ENCODE measurements around the gene PIK3C3. TPM values are rescaled to one million over a fixed set of nuclear protein-coding genes. Genes with fewer than 3 reads are reported as not detected.

PIK3C3 gene
- total RNA-seq, 2 donors from 2014 or later: 51.2 to 72.1 TPM

GRCh38 chr18:42064109-42064508 is 109.1 kb downstream of the PIK3C3 start:
- Histone ChIP-seq H3K36me3 (peaks cover 28% of the 10 kb centered on the region), H3K4me3 (no peak overlapping the region), H3K27me3 (replicated peaks; ENCODE audit: insufficient read depth) (no peaks in the 10 kb centered on the region), H3K27ac (no peak overlapping the region), H3K9me3 (no peaks in the 10 kb centered on the region), H3K4me1 (ENCODE audit: control insufficient read depth in 1 of 2, low read depth in 2 of 2) (no peaks in the 10 kb centered on the region)
- ATAC-seq (ENCODE audit: insufficient number of reproducible peaks, low FRiP score, low read depth): no peak
- TF ChIP-seq CTCF (IDR thresholded peaks at IDR 0.05): no peak
- no peak for DNase-seq (ENCODE audit: low spot score)

GRCh38 chr18:42067518-42067917 is 112.5 kb downstream of the PIK3C3 start:
- DNase-seq (ENCODE audit: low spot score) (no peak), ATAC-seq (ENCODE audit: insufficient number of reproducible peaks, low FRiP score, low read depth) (no peak)
- H3K9me3 ChIP-seq: no peaks in the 10 kb centered on the region
- H3K27me3 ChIP-seq (replicated peaks; ENCODE audit: insufficient read depth): no peaks in the 10 kb centered on the region
- no peak overlapping the region for H3K27ac ChIP-seq
- peaks cover 31% of the 10 kb centered on the region for H3K36me3 ChIP-seq
- no peaks in the 10 kb centered on the region for H3K4me1 ChIP-seq (ENCODE audit: control insufficient read depth in 1 of 2, low read depth in 2 of 2)
- TF ChIP-seq CTCF (IDR thresholded peaks at IDR 0.05): no peak
- H3K4me3 ChIP-seq: no peak overlapping the region

GRCh38 chr18:42068030-42068429 is 113.0 kb downstream of the PIK3C3 start:
- no peak for TF ChIP-seq CTCF (IDR thresholded peaks at IDR 0.05)
- no peak overlapping the region for H3K27ac ChIP-seq
- peaks cover 31% of the 10 kb centered on the region for H3K36me3 ChIP-seq
- no peaks in the 10 kb centered on the region for H3K27me3 ChIP-seq (replicated peaks; ENCODE audit: insufficient read depth)
- DNase-seq (ENCODE audit: low spot score) (no peak), ATAC-seq (ENCODE audit: insufficient number of reproducible peaks, low FRiP score, low read depth) (no peak)
- no peaks in the 10 kb centered on the region for H3K4me1 ChIP-seq (ENCODE audit: control insufficient read depth in 1 of 2, low read depth in 2 of 2)
- H3K4me3 ChIP-seq: no peak overlapping the region
- H3K9me3 ChIP-seq: no peaks in the 10 kb centered on the region

- no peak for TF ChIP-seq CTCF (IDR thresholded peaks at IDR 0.05)
- Histone ChIP-seq H3K27me3 (replicated peaks; ENCODE audit: insufficient read depth) (no peaks in the 10 kb centered on the region), H3K4me1 (ENCODE audit: control insufficient read depth in 1 of 2, low read depth in 2 of 2) (no peaks in the 10 kb centered on the region), H3K36me3 (peaks cover 31% of the 10 kb centered on the region), H3K9me3 (no peaks in the 10 kb centered on the region), H3K27ac (no peak overlapping the region), H3K4me3 (no peak overlapping the region)
- DNase-seq (ENCODE audit: low spot score) (no peak), ATAC-seq (ENCODE audit: insufficient number of reproducible peaks, low FRiP score, low read depth) (no peak)
These were observed 114.0 kb downstream of the PIK3C3 start for GRCh38 chr18:42069036-42069435.

GRCh38 chr18:42072407-42072806 is 117.4 kb downstream of the PIK3C3 start:
- ATAC-seq (ENCODE audit: insufficient number of reproducible peaks, low FRiP score, low read depth): no peak
- peaks cover 17% of the 10 kb centered on the region for H3K36me3 ChIP-seq

More at GRCh38 chr18:42072407-42072806, 117.4 kb downstream of the PIK3C3 start:
- Histone ChIP-seq H3K9me3 (no peaks in the 10 kb centered on the region), H3K27ac (no peak overlapping the region), H3K4me1 (ENCODE audit: control insufficient read depth in 1 of 2, low read depth in 2 of 2) (no peaks in the 10 kb centered on the region), H3K27me3 (replicated peaks; ENCODE audit: insufficient read depth) (no peaks in the 10 kb centered on the region), H3K4me3 (no peak overlapping the region)
- TF ChIP-seq CTCF (IDR thresholded peaks at IDR 0.05): no peak
- no peak for DNase-seq (ENCODE audit: low spot score)
